ENCODE data around the gene TSPAN17.

The TSPAN17 gene

GRCh38 chr5:176704817-176705216 is 57.5 kb downstream of the TSPAN17 start:
- no peak overlapping the region for H3K4me2 ChIP-seq
- H3K36me3 ChIP-seq, result no peaks in the 10 kb centered on the region
- H3K27me3 ChIP-seq, result no peaks in the 10 kb centered on the region; the same call in 1 of the 2 replicates
- no peaks in the 10 kb centered on the region for H3K9me3 ChIP-seq
- no peak overlapping the region for H3K27ac ChIP-seq
- H3K9ac ChIP-seq, result no peak overlapping the region
- peaks cover 3% of the 10 kb centered on the region; the same call in 1 of the 2 replicates for H3K4me1 ChIP-seq
- no peak overlapping the region for H3K4me3 ChIP-seq
- no peaks in the 10 kb centered on the region for H4K20me1 ChIP-seq
- no peak for TF ChIP-seq Cebpa-rat (IDR thresholded peaks at IDR 0.05)

All from BLaER1 (cell line).